TTC549 (cell line): Measurements from ENCODE around the gene BIRC6.
"Not testable (repeated sequence)": the region's sequence is repeated elsewhere in the genome, so short reads cannot be mapped to it uniquely, and the experiment has no call there.

Source experiments
- FAIRE-seq: peaks from 2 replicates; lab custom pipeline; 2012; peaks lifted over from hg19 to GRCh38; lab: Jason Lieb, UNC

Gene BIRC6

GRCh38 chr2:32356681-32357317, at the start of gene BIRC6:
TSS of gene BIRC6 (plus strand) at chr2:32357023. CDS start at chr2:32357162, 139 bp downstream.
- no peak for FAIRE-seq

- no peak for FAIRE-seq
These were observed 46.2 kb upstream of the BIRC6 start for GRCh38 chr2:32310577-32310976.

- no peak for FAIRE-seq
These were observed 41.9 kb upstream of the BIRC6 start for GRCh38 chr2:32314886-32315285.

GRCh38 chr2:32328679-32329078, 28.1 kb upstream of the BIRC6 start:
- FAIRE-seq, result not testable (repeated sequence)

- FAIRE-seq, result not testable (repeated sequence)
These were observed 27.4 kb upstream of the BIRC6 start for GRCh38 chr2:32329180-32329980.

GRCh38 chr2:32330136-32330535, 26.7 kb upstream of the BIRC6 start:
- FAIRE-seq, result no peak

- no peak for FAIRE-seq
These were observed 14.0 kb upstream of the BIRC6 start for GRCh38 chr2:32342801-32343200.

GRCh38 chr2:32350797-32351196, 6.0 kb upstream of the BIRC6 start:
- not testable (repeated sequence) for FAIRE-seq

GRCh38 chr2:32355976-32356680, 695 bp upstream of the BIRC6 start:
- FAIRE-seq, result no peak

GRCh38 chr2:32357318-32358110, 691 bp downstream of the BIRC6 start:
- no peak for FAIRE-seq

- no peak for FAIRE-seq
These were observed 1.3 kb downstream of the BIRC6 start for GRCh38 chr2:32358111-32358482.

- FAIRE-seq, result no peak
These were observed 3.6 kb downstream of the BIRC6 start for GRCh38 chr2:32360416-32360815.

- not testable (repeated sequence) for FAIRE-seq
These were observed 6.2 kb downstream of the BIRC6 start for GRCh38 chr2:32362997-32363396.

GRCh38 chr2:32363597-32363996, 6.8 kb downstream of the BIRC6 start:
- FAIRE-seq, result no peak

- not testable (repeated sequence) for FAIRE-seq
These were observed 7.5 kb downstream of the BIRC6 start for GRCh38 chr2:32364290-32364689.

- FAIRE-seq, result not testable (repeated sequence)
These were observed 8.9 kb downstream of the BIRC6 start for GRCh38 chr2:32365679-32366078.

GRCh38 chr2:32366595-32366994, 9.8 kb downstream of the BIRC6 start:
- no peak for FAIRE-seq

GRCh38 chr2:32369222-32369621, 12.4 kb downstream of the BIRC6 start:
- no peak for FAIRE-seq

GRCh38 chr2:32370942-32371341, 14.1 kb downstream of the BIRC6 start:
- FAIRE-seq, result not testable (repeated sequence)

GRCh38 chr2:32372519-32373182, 15.8 kb downstream of the BIRC6 start:
- no peak for FAIRE-seq

GRCh38 chr2:32375228-32375892, 18.5 kb downstream of the BIRC6 start:
- no peak for FAIRE-seq
